ENCODE data around the gene GTPBP4.
"Not testable (repeated sequence)": the region's sequence is repeated elsewhere in the genome, so short reads cannot be mapped to it uniquely, and the experiment has no call there.

Gene GTPBP4

DNA sequence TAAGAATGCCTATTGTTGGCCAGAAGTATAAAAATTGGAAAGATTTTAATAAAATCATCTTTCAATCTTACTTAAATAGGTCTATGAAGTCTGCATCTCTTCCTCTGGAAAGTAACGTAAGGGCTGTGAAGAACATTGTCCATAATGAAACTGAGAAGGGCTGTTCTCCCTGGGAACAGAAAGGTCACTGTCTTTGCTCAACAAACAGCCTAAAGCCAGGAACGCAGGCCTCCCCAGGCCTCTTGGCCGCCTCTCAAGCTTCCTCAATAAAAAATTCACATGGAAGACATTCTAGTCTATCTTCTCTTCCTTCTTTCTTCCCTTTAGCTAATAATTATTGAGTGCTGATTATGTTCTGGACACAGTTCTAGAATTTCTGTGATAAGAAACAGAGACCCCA lies 46.5 kb downstream of the GTPBP4 start:
- no peak for DNase-seq

DNA sequence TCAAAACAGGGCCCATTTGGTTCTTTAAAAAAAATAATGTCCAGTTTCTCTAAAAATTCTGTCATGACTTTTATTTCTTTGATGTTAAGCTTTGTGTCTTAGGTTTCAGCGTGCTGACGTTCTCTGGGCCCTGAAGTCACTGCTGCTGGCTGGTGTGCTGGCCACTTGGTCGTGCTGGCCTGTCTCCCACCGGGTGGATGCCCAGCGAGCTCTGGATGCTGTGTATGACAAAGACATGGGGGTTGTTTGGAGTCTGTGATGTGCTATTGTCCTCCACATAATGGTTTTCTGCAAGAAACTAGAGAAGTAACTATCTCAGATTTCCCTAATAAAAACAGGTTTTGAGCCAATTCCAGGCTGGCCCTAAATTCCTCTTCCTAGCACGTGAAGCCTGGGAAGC lies 47.0 kb downstream of the GTPBP4 start:
- DNase-seq: no peak

DNA sequence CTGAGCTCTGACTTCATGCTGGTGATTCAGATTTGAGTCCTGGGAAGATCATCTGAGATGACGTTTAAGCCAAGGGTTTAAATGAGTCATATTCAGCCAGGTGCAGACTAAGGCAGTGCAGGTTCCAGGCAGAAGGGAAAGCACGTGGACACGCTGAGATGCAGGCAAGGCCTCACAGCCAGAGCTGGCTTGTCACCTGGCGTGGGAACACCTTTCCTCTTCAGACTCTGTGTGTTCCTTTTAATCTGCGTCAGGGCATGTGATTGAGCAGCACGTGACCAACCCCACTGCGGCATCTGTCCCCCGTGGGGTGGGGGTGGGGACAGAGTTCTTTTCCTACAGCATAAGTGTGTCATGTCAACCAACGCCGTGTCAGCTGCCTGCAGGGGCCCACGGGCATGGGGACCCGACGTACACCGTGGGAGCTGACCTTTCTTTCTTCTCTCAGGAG lies 48.1 kb downstream of the GTPBP4 start:
- no peak for DNase-seq

DNA sequence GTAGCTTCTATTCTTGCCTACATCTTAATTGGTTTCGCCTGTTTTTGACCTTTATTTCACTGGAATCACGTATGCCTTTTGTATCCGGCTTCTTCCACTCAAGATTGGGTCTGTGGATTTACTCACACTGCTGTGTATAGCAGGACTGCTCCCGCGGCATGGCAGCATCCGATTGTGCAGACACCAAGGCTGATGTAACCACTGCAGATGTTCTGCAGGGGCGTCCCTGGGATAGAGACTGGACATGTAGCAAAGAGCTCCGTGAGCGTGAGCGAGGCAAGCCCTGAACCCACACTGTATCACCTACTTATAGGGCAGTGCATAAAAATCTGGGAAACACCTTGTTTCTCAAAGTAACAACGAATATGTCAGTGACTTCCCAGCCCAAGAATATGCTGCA lies 48.9 kb downstream of the GTPBP4 start:
- no peak for DNase-seq

DNA sequence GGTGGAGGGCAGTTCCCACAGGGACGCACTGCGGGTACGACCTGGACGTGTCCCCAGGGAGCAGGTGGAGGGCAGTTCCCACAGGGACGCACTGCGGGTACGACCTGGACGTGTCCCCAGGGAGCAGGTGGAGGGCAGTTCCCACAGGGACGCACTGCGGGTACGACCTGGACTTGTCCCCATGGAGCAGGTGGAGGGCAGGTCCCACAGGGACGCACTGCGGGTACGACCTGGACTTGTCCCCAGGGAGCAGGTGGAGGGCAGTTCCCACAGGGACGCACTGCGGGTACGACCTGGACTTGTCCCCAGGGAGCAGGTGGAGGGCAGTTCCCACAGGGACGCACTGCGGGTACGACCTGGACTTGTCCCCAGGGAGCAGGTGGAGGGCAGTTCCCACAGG lies 50.5 kb downstream of the GTPBP4 start:
- DNase-seq: not testable (repeated sequence)

DNA sequence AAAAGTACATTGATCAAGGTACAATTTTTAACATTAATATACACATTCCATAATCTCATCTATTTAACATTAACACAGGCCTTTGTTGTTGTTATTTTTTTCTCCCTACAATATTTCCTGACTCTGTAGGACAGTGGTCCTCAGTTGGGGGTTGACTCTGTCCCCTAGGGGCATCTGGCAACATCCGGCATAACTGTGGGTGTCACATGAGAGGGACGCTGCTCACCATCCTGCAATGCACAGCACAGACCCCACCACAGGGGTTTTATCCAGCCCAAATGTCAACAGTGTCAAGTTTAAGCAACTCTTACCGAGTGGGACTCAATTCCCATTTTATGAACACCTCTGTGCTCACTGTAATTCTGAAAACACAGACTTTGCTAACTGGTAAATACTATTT lies 51.9 kb downstream of the GTPBP4 start:
- no peak for DNase-seq

DNA sequence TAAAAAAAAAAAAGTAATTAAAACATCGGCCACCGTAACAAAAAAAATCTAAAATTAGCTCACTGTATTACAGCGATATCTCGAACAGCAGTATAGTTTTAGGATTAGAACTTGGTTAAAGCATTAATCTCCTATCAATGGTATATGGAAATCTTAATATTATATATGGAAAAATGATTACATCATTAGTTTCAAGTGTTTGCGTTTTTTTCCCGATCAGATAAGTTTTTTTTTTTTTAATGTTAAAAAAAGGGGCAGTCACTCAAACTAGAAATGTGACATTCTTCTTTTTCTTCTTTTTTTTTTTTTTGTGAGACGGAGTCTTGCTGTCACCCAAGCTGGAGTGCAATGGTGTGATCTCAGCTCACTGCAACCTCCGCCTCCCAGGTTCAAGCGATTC lies 53.3 kb downstream of the GTPBP4 start:
- no peak for DNase-seq

DNA sequence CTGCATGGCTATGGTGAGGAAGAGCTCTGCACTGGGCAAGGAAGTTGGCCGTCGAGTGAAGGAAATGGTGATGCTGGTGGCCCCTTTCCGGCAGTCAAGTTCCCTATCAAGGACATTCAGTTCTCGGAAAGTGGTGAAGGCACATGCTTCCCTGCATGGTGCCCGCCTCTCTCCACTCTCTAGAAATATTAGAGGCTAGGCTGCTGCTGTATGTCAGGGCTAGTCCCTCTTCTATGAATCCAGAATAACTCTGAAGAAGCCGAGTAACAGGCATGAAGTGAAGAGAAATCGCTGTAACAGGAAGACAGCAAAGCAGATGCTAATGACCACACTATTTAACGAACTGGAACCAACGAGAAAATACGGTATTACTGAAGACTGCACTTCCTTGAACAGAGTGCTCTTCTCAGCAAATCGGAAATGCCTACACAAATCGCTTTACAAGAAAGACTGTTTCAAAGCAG lies 55.3 kb downstream of the GTPBP4 start:
- no peak for DNase-seq

DNA sequence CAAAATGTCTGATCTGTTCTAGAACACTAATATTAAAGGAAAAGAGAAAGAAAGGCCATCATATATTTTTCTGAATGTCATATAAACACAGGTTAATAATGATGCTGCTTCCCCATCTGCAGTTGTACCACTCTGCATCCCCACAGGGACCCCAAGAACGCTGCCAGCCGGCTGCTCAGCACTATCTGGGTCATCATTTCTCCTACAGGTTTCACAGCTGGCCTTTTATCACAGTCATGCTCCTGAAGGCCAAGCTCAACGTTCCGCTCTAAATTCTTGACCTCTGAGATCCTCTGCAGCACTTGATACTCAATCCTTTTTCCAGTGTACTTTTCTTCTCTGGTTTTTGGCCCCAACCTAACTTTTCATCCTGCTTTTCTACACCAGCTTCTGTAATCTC lies 55.9 kb downstream of the GTPBP4 start:
- no peak for DNase-seq

DNA sequence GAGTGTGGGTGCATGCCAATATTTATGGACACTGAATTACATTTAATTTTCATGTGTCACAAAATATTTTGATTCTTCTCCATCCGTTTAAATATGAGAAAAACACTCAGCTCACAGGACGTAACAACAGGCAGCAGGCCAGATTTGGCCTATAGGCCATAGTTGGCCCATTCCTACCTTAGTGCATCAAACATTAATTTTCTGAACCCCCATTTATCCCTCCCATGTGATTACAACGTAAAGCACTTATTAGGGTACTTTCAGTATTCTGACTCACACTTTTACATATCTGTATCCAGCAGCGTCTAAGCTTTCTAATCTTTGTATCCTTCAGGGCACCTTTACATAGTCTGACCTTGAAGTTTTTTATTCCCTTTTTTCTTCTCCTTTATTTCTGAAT lies 56.7 kb downstream of the GTPBP4 start:
- no peak for DNase-seq

DNA sequence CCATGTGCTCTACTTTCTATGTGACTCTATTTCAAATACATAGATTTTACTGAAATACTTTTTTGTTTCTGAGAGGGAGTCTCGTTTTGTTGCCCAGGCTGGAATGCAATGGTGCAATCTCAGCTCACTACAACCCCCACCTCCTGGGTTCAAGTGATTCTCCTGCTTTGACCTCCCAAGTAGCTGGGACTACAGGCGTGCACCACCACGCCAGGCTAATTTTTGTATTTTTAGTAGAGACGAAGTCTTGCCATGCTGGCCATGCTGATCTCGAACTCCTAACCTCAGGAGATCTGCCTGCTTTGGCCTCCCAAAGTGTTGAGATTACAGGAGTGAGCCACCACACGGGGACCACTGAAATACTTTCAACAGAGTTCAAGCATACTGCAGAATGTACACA lies 57.2 kb downstream of the GTPBP4 start:
- DNase-seq: no peak

DNA sequence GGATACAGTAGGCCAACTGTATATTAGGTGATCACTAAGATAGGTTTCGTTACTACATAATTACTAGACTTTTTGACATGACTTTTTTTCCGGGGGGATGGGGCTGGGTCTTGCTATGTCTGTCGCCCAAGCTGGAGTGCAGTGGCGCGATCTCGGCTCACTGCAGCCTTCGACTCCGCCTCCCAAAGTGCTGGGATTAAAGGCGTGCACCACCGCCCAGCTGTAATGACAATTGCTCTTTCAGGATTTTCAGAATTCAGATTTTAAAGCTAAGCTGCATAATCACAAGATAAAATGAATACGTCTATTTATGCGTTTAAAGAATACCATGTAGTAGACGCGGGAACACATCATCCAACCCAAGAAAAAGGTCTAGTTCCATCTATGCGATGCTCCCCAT lies 59.7 kb downstream of the GTPBP4 start:
- DNase-seq: no peak

DNA sequence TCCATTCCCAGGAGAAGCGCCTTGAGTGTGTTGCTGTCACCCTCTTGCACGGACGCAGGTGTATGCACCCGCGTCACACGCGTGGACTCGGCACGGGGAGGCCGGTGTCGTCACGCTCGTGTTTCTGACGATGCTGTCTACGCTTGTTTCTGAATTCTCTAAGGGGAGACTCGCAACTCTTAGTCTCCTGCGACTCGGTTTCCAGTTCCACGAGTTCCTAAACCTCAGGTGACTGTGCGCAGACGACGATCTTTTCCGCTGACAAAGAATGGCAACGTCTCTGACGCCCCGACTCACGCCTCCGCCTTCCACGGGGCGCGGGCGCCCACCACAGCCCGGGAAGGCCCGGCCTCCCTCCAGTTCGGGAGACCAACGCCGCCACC lies 60.1 kb downstream of the GTPBP4 start:
- no peak for DNase-seq

DNA sequence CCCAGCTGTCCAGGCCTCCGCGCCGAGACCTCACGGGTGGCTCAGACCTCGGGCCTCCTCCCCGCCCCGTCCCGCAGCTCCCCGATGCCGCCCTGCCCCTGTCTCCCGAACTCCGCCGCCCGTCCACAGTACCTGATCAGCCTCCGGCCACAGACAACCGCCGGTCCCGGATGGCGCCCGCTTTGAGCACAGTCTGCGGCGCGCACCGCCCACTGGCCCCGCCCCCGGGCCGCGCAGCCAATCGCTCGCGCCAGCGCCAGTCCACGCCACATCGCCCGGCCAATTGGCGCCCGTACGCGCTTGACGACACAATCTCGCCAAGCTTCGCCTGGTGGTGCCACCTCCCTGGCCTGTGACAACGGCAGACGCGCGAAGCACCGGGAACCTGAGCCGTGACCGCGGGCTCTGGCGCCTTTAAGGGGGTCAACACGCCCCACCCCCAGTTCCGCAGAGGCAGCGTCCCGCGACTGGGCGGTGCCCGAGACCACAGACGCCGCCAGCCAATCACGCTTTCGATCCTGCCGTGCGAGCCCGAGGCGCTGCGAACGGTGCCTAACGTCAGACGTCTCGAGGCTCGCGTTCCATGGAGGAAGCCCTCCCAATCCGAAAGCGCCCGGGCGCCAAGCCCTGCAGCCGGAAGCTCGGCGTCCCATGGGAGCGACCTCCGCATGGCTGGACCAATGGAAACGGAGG lies 60.6 kb downstream of the GTPBP4 start, which contains the start of gene IDI1:
IDI1 (minus strand) TSS at position 388 of the 693 bp plus-strand sequence; CDS start at position 272, 116 bp downstream.
- DNase-seq: peak; percentile 83

DNA sequence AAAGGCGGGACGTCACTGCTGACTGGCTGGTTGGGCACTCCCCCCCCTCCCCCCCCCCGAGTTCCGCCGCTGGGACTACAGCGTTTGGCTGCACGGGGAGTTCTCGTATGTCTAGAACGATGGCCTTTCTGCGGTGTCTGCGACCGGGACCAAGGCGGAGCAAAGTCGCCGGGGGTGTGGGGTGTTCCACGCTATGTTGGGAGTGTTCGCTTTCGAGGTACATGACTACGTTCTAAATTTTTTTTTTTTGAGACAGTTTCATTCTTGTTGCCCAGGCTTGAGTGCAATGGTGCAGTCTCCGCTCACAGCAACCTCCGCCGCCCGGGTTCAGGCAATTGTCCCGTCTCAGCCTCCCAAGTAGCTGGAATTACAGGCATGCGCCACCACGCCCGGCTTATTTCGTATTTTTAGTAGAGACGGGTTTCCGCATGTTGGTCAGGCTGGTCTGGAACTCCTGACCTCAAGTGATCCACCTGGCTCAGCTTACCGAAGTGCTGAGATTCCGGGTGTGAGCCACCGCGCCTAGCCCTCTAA lies 61.3 kb downstream of the GTPBP4 start:
- no peak for DNase-seq

DNA sequence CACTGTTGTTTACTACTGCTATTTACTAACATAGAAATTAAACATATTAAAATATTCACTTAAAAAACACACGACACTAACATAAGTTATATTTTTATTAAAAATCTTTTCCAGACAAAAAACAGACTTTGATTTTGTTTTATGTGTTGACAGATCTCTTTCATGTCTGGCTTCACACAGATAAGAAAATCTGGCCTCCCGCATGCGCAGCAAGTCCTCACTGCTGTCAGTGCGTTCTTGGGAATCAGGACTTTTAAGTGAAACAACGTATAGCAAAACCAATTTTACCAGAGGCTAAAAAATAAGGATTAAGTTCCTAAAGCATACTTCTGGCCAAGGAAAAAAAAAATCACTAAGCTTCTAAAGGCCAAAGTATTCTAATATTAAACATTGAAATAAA lies 61.9 kb downstream of the GTPBP4 start:
- DNase-seq: no peak

DNA sequence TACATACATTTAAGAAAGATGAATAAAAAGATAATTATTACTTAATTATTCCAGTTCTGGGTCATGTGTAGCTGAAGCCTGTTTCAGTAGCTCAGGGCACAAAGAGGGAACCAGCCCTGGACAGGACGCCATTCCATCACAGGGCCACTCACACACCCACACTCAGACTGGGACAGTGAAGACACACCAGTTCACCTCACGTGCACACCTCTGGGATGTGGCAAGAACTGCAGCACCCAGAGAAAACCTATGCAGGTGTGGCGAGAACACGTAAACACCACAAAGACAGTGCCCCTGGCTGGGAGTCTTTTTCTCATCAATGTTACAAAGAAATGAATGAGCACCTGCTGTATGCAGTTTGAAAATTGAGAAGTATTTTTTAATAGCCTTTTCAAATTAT lies 62.3 kb downstream of the GTPBP4 start:
- DNase-seq: no peak

DNA sequence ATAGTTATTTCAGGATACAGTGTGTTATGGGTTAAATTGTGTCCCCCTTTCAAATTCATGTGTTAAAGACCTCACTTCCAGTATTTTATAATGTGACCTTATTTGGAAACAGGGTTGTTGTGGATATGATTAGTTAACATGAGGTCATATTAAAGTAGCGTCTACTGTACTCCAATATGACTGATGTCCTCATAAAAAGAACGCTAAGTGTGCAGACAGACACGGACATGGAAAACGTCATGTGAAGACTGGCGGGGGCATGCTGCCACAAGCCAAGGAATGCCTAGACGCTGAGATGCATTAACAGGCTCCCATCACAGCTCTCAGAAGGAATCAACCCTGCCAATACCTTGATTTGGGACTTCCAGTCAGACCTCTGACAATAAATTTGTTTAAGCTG lies 66.5 kb downstream of the GTPBP4 start:
- DNase-seq: no peak

DNA sequence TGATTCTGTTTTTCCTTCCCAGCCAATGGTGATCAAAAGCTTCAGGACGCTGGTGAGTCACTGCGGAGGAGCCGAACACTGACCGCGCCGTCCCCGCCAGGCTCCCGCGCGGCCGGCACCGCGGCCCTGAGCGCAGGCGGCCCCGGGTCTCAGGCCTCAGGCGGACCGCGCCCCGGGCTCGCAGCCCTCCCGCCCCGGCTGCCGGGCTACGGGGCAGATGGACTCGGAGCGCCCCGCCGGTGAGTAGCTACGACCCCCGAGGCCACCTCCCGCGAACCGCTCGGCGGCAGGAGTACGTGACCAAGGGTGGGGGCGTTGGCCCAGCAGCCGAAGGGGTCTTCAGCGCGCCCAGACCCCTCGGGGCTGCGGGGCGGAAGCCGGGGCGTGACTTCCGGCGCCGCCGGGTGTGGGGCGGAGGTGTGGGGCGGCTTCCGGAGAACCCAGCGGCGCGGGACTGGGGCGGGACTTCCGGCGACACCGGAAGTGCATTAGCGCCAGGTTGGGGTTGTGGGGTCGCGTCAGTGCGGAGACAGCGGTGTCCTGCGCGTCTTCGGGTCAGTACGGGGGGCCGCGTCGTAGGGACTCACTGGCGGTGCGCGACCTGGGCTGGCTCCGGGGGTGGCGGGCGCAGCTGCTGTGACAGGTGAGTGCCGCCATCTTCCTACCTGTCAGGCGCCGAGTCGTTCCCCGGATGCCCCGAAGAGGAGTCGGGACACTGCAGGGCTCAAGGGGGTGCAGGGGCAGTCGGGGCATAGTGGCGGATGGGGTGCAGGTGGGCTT lies 68.3 kb downstream of the GTPBP4 start, which contains the start of gene WDR37:
WDR37 (plus strand) TSS at position 60 of the 780 bp plus-strand sequence. CDS start 15,771 bp downstream, outside the sequence.
- DNase-seq: peak; percentile 6

DNA sequence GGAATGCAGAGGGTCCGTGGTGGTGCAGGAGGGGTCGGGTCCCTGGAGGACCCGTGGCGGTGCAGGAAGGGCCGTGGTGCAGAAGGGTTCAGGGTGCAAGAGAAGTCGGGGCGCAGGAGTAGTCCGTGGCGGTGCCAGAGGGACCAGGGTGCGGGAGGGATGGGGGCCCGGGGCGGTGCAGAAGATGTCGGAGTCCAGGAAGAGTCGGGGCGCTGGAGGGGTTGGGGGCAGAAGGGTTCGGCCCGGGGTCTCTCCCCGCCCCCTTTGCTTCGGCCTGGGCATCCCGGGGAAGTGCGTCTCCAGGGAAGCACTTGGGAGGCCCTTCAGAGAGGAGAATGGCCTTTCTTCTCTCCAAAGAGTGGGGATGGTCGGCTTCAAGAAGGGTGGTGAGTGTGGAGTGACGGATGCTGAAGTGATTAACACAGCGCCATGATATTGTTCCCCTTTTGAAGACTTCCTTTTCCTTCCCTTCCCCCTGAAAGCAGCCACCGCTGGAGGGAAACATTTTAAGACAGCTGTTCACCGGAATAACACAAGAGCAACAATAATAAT lies 68.9 kb downstream of the GTPBP4 start:
- no peak for DNase-seq

DNA sequence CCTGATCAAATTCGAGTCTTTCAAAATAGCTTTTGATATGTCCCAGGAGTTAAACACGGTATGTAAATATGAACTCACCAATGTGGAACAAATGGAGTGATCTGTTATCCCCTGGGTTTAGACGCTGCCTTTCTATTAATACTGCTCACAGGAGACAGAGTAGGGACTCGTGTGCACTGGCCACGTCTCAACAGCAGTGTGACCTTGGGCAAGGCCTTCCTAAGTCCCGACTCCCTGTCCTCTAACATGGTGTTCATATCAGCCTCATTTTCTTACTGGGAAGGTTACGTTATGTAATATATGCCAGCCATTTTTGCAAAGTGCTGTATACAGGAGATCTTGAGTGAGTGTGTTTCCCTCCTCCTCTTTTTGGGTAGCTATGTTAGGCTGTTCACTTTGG lies 69.8 kb downstream of the GTPBP4 start:
- DNase-seq: no peak

DNA sequence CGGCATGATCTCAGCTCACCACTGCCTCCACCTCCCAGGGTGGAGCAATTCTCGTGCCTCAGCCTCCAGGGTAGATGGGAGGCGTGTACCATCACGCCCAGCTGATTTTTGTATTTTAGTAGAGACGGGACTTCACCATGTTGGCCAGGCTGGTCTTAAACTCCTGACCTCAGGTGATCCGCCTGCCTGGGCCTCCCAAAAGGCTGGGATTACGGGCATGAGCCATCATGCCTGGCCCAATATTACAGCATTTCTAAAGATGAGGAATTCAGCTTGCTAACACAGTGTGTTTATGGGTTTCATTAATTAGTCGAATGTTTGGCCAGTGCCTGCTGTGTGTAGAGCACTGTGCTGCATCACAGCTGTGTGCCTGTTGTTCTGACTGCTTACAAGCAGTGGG lies 71.7 kb downstream of the GTPBP4 start:
- DNase-seq: no peak

DNA sequence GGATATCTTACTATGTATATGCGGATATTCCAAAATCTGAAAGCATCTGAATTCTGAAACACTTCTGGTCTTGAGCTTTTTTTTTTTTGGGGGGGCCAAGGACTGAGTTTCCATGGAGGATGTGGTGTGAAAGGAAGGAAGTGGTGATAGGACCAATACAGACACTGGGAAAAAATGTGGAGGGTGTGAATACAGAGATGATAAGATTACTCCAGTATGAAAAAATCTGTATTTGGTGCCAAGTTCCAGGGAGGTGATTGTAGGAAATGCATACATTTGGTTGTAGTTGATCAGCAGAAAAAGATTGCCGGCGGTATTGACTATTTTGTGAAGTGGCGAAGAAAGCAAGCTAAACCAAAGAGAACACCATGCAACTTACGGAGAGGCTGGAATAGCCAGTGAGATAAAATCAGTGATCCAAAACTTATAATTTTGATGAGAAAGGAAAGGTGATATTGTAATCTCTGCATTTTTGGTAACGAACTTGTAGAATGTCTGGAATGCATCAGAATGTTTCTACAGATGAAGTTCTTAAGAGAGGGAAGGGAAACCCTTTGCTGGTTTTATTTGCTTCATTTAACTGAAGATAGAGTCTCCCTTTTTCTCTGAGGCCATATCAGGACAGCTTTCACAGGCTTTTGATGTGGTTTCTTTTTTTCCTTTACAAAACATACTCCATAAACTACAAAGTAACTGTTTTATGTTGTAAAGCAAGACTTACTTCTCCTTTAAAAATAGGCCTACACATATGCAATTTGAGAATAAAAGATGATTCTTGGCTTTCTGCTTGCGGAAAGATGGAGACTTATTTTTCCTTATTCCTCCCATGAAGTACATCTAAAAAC lies 73.9 kb downstream of the GTPBP4 start:
- DNase-seq: no peak

Data from NCI-H2029 treated with DMSO at 0.1 percent for 48 hours (cell line).